Ectodermal cell (in vitro differentiated cells): Measurements from ENCODE around the gene SCN8A.
"Not testable (repeated sequence)": the region's sequence is repeated elsewhere in the genome, so short reads cannot be mapped to it uniquely, and the experiment has no call there.

Experiments used
- H3K27ac ChIP-seq: 2 replicates; pipeline ENCODE4 v1.7.0; 2013; ENCODE audit warnings: mild to moderate bottlenecking, low read depth, low read length; ENCODE audit not compliant: insufficient read depth, poor library complexity, severe bottlenecking
- H3K27me3 ChIP-seq: 2 replicates; pipeline ENCODE4 v1.7.0; 2013; ENCODE audit warnings: mild to moderate bottlenecking, low read length; ENCODE audit not compliant: insufficient read depth, control insufficient read depth, poor library complexity, severe bottlenecking
- H3K36me3 ChIP-seq: one replicate; pipeline ENCODE4 v1.7.0; 2013; ENCODE audit warnings: low read length; ENCODE audit not compliant: control insufficient read depth, insufficient read depth
- H3K4me1 ChIP-seq: one replicate; pipeline ENCODE4 v1.7.0; 2013; ENCODE audit warnings: low read length; ENCODE audit not compliant: control insufficient read depth, insufficient read depth
- H3K4me3 ChIP-seq: 2 replicates; pipeline ENCODE4 v1.7.0; 2013; ENCODE audit warnings: low read depth, low read length, control low read depth; ENCODE audit not compliant: insufficient read depth
- H3K9me3 ChIP-seq: 2 replicates; pipeline ENCODE4 v1.7.0; 2013; ENCODE audit warnings: mild to moderate bottlenecking, low read length, moderate library complexity; ENCODE audit not compliant: control insufficient read depth
- WGBS, 2 experiments: methylation state at CpG; one replicate each; pipeline ENCODE4 v1.1.7; 2013; ENCODE audit warnings: missing lambda C conversion rate in 2 of 2; 5-methylcytosine and 5-hydroxymethylcytosine counted together

The SCN8A gene

DNA sequence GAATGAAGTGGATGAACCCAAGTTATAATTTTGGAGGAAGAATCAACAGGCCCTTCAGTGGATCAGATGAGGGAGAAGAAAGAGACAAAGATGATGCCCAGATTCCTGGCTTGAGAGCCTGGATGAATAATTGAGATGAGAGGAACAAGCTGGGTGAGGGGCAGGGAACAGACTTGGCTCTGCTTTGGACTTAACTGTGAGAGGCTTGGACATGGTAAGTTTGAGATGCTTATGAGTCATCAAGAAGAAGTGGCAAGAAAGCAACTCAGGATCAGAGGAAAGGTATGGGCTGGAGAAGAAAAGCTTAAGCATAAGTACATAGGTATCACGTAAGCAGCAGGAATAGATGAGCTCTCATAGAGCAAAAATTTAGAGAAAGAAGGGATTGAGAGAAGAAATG, 202.2 kb downstream of the SCN8A start:
- H3K4me1 ChIP-seq: no peaks in the 10 kb centered on the region
- H3K4me3 ChIP-seq: no peak overlapping the region
- H3K36me3 ChIP-seq: peaks cover 15% of the 10 kb centered on the region
- 93 to 95% methylated on average over 1 of the region's 1 CpG for WGBS, 2 experiments
- no peaks in the 10 kb centered on the region for H3K9me3 ChIP-seq
- no peak overlapping the region for H3K27ac ChIP-seq
- no peaks in the 10 kb centered on the region for H3K27me3 ChIP-seq

DNA sequence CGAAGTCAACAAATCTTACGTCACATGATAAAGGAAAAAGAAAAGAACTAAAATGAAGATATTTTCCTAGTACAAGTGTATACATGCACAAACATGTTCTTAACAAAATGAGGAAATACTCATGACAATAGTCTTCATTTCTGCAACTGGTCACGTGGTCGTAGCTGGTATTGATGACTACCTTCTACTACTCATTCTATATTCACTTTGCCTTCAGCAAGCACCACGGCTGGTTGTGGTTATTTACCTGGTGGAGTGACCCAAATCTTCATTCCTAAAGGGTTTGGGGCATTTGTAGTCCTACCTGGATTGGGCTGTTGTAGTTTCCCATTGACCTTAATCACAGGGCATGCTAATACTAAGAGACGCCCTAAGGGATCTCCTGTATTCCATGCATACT, 206.3 kb downstream of the SCN8A start:
- H3K36me3 ChIP-seq: no peaks in the 10 kb centered on the region
- no peaks in the 10 kb centered on the region for H3K9me3 ChIP-seq
- WGBS, 2 experiments: 96% methylated on average over 4 to 6 of the region's 6 CpGs
- H3K4me3 ChIP-seq: no peak overlapping the region
- no peak overlapping the region for H3K27ac ChIP-seq
- no peaks in the 10 kb centered on the region for H3K4me1 ChIP-seq
- no peaks in the 10 kb centered on the region for H3K27me3 ChIP-seq

DNA sequence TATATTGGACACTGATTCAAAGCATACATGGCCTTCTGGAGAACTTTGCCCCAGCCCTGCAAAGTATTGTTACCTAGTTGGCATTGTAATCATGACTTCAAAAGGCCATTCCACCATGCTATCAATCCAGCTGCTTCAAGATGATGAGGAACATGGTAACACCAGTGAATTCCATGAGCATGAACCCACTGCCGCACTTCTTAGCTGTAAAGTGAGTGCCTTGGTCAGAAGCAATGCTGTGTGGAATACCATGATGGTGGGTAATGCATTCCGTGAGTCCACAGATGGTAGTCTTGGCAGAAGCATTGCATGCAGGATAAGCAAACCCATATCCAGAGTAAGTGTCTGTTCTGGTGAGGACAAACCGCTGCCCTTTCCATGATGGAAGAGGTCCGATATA, 207.0 kb downstream of the SCN8A start:
- not testable (repeated sequence) for H3K36me3 ChIP-seq

DNA sequence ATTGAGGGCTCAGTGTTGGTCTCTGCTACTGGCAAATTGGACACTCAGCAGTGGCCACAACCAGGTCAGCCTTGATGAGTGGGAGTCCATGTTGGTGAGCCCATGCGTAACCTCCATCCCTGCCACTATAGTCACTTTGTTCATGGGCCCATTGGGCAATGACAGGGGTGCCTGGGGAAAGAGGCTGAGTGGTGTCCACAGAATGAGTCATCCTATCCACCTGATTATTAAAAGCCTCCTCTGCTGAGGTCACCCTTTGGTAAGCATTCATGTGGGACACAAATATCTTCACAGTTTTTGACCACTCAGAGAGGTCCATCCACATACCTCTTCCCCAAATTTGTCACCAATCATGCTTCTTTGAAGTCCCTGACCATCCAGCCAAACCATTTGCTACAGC, 207.5 kb downstream of the SCN8A start:
- Histone ChIP-seq H3K27ac (no peak overlapping the region), H3K27me3 (no peaks in the 10 kb centered on the region), H3K4me3 (no peak overlapping the region), H3K9me3 (no peaks in the 10 kb centered on the region), H3K36me3 (no peaks in the 10 kb centered on the region), H3K4me1 (no peaks in the 10 kb centered on the region)
- WGBS, 2 experiments: 90 to 100% methylated on average over 1 of the region's 1 CpG

More for the DNA sequence above, 207.0 kb downstream of the SCN8A start:
- H3K9me3 ChIP-seq, H3K27ac ChIP-seq, H3K4me3 ChIP-seq, H3K4me1 ChIP-seq, H3K27me3 ChIP-seq: not testable (repeated sequence)
- 96 to 97% methylated on average over 4 of the region's 4 CpGs for WGBS, 2 experiments

DNA sequence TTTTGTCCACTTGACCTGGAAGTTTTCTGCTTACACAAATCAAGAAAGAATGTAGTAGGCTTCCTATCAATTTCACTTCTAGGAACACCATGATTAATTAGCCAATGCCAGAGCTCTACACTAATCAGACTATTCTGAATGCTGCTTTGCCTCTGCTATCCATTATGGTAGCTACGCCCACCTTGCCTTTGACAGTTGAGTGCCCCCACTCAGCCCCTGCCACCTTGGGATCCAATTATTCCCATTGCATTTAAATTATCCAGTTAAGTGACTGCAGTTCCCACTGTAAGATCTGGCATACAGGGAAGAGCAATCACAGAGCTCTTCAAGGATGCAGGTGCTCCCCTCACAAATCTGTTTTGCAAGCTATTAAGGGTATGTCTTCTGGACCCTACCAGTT, 210.0 kb downstream of the SCN8A start:
- Histone ChIP-seq H3K4me1 (no peaks in the 10 kb centered on the region), H3K9me3 (no peaks in the 10 kb centered on the region), H3K4me3 (no peak overlapping the region), H3K27me3 (no peaks in the 10 kb centered on the region), H3K36me3 (no peaks in the 10 kb centered on the region), H3K27ac (no peak overlapping the region)
- 90 to 100% methylated on average over 1 of the region's 1 CpG for WGBS, 2 experiments

DNA sequence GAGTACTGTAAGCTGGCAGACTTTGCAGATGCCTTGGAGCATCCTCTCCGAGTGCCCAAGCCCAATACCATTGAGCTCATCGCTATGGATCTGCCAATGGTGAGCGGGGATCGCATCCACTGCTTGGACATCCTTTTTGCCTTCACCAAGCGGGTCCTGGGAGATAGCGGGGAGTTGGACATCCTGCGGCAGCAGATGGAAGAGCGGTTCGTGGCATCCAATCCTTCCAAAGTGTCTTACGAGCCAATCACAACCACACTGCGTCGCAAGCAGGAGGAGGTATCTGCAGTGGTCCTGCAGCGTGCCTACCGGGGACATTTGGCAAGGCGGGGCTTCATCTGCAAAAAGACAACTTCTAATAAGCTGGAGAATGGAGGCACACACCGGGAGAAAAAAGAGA, 215.9 kb downstream of the SCN8A start:
- Histone ChIP-seq H3K27me3 (no peaks in the 10 kb centered on the region), H3K36me3 (no peaks in the 10 kb centered on the region), H3K9me3 (no peaks in the 10 kb centered on the region), H3K4me3 (no peak overlapping the region), H3K4me1 (no peaks in the 10 kb centered on the region), H3K27ac (no peak overlapping the region)
- 96% methylated on average over 16 of the region's 16 CpGs for WGBS, 2 experiments

DNA sequence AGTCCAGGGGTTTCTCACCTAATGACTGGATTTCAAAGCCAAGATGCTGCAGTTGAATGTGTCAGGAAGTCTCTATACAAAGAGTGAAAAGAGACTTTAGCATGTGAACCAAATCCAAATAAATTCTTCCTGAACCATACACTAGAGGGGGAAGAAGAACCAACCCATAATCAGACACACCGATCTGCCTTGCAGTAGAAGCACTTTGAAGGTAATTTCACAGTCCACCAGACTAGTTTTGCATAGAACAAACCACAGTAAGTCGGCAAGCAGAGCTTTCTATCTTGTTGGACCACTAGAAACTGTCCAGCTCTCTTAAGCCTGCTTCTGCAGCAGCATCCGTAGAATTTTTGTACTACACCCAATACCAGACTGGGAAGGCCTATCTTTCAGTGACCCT, 218.2 kb downstream of the SCN8A start:
- no peaks in the 10 kb centered on the region for H3K4me1 ChIP-seq
- WGBS, 2 experiments: 91 to 94% methylated on average over 3 of the region's 3 CpGs
- H3K27me3 ChIP-seq: peaks cover 11% of the 10 kb centered on the region
- no peak overlapping the region for H3K4me3 ChIP-seq
- H3K36me3 ChIP-seq: no peaks in the 10 kb centered on the region
- no peak overlapping the region for H3K27ac ChIP-seq
- no peaks in the 10 kb centered on the region for H3K9me3 ChIP-seq

DNA sequence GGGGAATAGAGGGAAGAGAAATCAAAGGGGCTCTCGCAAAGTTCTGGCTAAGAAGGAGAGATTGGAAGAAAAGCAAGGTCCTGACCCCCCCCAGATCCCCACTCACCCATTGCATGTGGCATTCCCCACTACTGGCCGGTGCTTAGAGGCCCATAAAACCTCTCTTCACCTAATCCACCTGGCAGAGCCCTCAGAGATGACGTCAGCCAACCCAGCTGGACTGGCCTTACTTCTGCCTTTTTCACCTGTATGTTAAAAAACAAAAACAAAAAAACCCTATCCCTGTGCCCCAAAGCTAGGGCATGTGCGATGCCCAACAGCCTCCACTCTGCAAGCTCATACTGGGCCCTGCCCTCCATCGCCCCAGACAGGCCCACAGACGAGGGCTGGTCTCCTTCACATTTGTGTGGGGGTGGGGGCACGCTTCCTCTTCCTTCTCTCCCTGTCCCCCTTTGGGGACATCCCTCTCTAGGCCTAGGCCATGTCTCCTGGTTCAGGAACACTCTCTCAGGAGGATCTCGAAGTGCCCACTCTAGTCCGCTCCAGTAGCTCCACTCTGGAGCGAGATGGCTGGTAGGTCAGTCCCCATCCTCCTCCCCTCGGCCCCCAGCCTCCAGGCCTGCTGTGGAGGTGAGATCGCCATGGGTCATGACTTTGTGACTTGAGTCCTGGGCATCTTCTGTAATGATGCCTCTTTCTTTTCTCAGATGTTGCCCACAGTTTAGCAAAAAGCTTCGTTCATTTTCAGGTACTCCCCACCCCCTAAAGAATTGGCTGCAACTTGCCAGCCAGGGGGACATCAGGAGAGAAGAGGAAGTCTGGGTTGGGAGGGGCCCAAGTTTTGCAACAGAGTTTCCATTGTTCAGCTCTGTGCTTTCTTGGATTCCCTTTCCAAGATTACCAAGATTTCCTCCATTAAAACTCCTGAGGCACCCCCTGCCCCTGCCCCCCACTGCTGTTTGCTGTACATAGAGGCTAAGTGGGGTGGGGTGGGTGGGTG, 220.5 kb downstream of the SCN8A start:
- WGBS, 2 experiments: 88 to 89% methylated on average over 13 of the region's 13 CpGs
- no peak overlapping the region for H3K4me3 ChIP-seq

DNA sequence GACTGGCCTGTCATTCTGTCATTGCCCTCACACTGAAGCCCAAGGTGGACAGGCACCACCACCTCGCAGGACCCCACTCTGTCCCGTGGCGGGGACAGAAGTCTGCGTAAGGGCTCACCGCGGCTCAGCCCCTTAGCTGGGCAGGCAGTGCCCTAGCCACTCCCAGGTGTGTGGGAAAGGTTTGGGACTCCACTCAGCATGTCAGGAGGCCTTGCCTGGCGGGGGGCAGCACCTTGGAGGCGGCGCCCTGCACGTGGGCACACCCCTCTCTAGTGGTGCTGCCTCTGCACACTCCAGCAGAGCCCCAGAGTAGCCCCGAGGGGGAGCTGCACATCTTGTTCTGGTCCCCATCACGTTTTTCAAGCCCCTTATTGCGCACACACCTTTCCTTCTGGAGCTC, 221.8 kb downstream of the SCN8A start:
- Histone ChIP-seq H3K4me1 (peaks cover 10% of the 10 kb centered on the region), H3K9me3 (no peaks in the 10 kb centered on the region), H3K27ac (no peak overlapping the region), H3K27me3 (peaks cover 25% of the 10 kb centered on the region), H3K36me3 (peaks cover 2% of the 10 kb centered on the region), H3K4me3 (no peak overlapping the region)
- WGBS, 2 experiments: 89% methylated on average over 13 of the region's 13 CpGs

More for the DNA sequence above, 220.5 kb downstream of the SCN8A start:
- H3K4me1 ChIP-seq: peaks cover 10% of the 10 kb centered on the region
- H3K27me3 ChIP-seq: peaks cover 25% of the 10 kb centered on the region
- no peak overlapping the region for H3K27ac ChIP-seq
- no peaks in the 10 kb centered on the region for H3K9me3 ChIP-seq
- H3K36me3 ChIP-seq: no peaks in the 10 kb centered on the region

DNA sequence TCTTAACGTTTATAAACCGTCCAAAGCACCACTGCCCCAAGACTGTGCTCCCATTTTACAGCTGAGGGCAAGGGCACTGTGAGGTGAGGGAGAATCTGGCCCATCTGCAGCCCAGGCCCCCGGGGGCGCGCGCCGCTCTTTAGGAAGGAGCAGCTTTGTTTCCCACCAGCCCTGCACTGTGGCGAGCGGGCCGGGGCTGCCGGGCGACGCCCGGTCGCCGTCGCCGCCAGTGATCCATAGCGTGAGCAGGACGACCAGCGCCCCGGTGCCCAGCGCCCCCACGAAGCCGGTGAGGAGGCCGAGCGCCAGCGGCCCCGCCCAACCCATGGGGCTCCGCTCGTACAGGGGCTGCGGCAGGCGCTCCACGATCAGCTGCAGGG, 222.9 kb downstream of the SCN8A start:
- no peak overlapping the region for H3K27ac ChIP-seq
- H3K27me3 ChIP-seq: peaks cover 25% of the 10 kb centered on the region
- 3 to 5% methylated on average over 34 of the region's 34 CpGs for WGBS, 2 experiments
- H3K9me3 ChIP-seq: no peaks in the 10 kb centered on the region
- H3K36me3 ChIP-seq: peaks cover 2% of the 10 kb centered on the region
- peaks cover 10% of the 10 kb centered on the region for H3K4me1 ChIP-seq
- H3K4me3 ChIP-seq: peak overlapping the region; percentile 48
